HepG2 (cell line): ENCODE results near the gene GRAMD2A. TPM values are rescaled to one million over a fixed set of nuclear protein-coding genes. Genes with fewer than 3 reads are reported as not detected.

Source experiments
- ATAC-seq: fragments of 200-7000 bp; cut with Tn5 transposase; 3 replicates; pipeline ENCODE4 v1.9.1; 2020; ENCODE audit warnings: mild to moderate bottlenecking, moderate library complexity
- BruUV-seq: library from RNA; stranded (reverse); fragments of 400-500 nt; replicated peaks from 2 replicates; lab custom pipeline; 2021; lab: Mats Ljungman, UMichigan
- CTCF ChIA-PET: fragments of 300-600 bp; formaldehyde crosslinking; extraction: SDS; loops from one replicate; lab custom pipeline; 2021; ENCODE audit warnings: low total read pairs, inconsistent platforms, low intra/inter-chr PET ratio; lab: Yijun Ruan, JAX
- POLR2A ChIA-PET: fragments of 350-600 bp; sonication (Branson Sonifier 250); formaldehyde crosslinking; loops from one replicate; lab custom pipeline; 2020; ENCODE audit warnings: antibody characterized with exemption, inconsistent platforms; lab: Yijun Ruan, JAX
- DNase-seq: peaks from one replicate; pipeline ENCODE4 v3.0.0-alpha.2; 2015; ENCODE audit warnings: low spot score
- FAIRE-seq: peaks from 3 replicates; lab custom pipeline; 2011; peaks lifted over from hg19 to GRCh38; lab: Jason Lieb, UNC
- H2AFZ ChIP-seq: one replicate; pipeline ENCODE4 v1.6.1; 2011; ENCODE audit warnings: low read length, inconsistent platforms
- H3K27ac ChIP-seq: fragments of 300-600 bp; 3 replicates; pipeline ENCODE4 v1.8.0; 2011; ENCODE audit warnings: mixed run types, mild to moderate bottlenecking, mixed read lengths, low read length, inconsistent platforms; ENCODE audit not compliant: insufficient read depth; ENCODE audit errors: extremely low read length
- H3K27me3 ChIP-seq, 2 experiments: fragments of 200-600 bp in 1 of 2; 2 replicates in 1 of 2; 3 replicates in 1 of 2; pipeline versions ENCODE4 v1.6.0 to v1.8.0; 2011; ENCODE audit warnings: low read length in 2 of 2, mild to moderate bottlenecking in 2 of 2, moderate library complexity in 2 of 2, inconsistent platforms in 1 of 2; ENCODE audit not compliant: insufficient read depth in 2 of 2, control insufficient read depth in 1 of 2
- H3K36me3 ChIP-seq, 2 experiments: fragments of 200-600 bp in 1 of 2; replicated peaks in 1 of 2; 2 replicates in 1 of 2; 3 replicates in 1 of 2; pipeline versions ENCODE4 v1.5.1 to v1.8.0; 2011; ENCODE audit warnings: low read length in 2 of 2, inconsistent platforms in 1 of 2; ENCODE audit not compliant: insufficient read depth in 2 of 2, control insufficient read depth in 1 of 2
- H3K4me1 ChIP-seq: 2 replicates; pipeline ENCODE4 v1.5.1; 2012; ENCODE audit warnings: low read length, inconsistent platforms; ENCODE audit not compliant: insufficient read depth
- H3K4me2 ChIP-seq: 2 replicates; pipeline ENCODE4 v1.6.0; 2011; ENCODE audit warnings: low read depth, low read length, inconsistent platforms
- H3K4me3 ChIP-seq, 3 experiments: fragments of 200-600 bp in 1 of 3; sonication (generic), shearing (Covaris generic) in 1 of 3; replicated peaks in 1 of 3; 2 replicates each; pipeline ENCODE4 v1.5.1; 2011 to 2016; ENCODE audit warnings: low read length in 3 of 3, inconsistent platforms in 2 of 3, low read depth in 2 of 3, mild to moderate bottlenecking in 2 of 3, control low read depth in 1 of 3, mixed read lengths in 1 of 3; ENCODE audit not compliant: insufficient read depth in 1 of 3
- H3K79me2 ChIP-seq: one replicate; pipeline ENCODE4 v1.6.1; 2011; ENCODE audit warnings: low read length, inconsistent platforms; ENCODE audit not compliant: insufficient read depth
- H3K9ac ChIP-seq: 2 replicates; pipeline ENCODE4 v1.6.0; 2011; ENCODE audit warnings: mild to moderate bottlenecking, low read depth, low read length, inconsistent platforms; ENCODE audit not compliant: insufficient read depth
- H3K9me3 ChIP-seq: 2 replicates; pipeline ENCODE4 v1.5.1; 2012; ENCODE audit warnings: mild to moderate bottlenecking, low read length
- H4K20me1 ChIP-seq: 2 replicates; pipeline ENCODE4 v1.6.0; 2011; ENCODE audit warnings: inconsistent platforms, mild to moderate bottlenecking, low read length, moderate library complexity; ENCODE audit not compliant: insufficient read depth
- DDIT3 ChIP-seq: sonication (generic); formaldehyde crosslinking; IDR thresholded peaks from 2 replicates; pipeline ENCODE4 v1.4.0; 2020; ENCODE audit warnings: mild to moderate bottlenecking, missing genetic modification reagents
- MTA3 ChIP-seq: sonication (generic); formaldehyde crosslinking; IDR thresholded peaks from 2 replicates; pipeline ENCODE4 v1.4.0; 2020; ENCODE audit warnings: missing genetic modification reagents
- NONO ChIP-seq, 2 experiments: fragments of 450-650 bp in 1 of 2; sonication (generic) in 1 of 2; formaldehyde crosslinking in 1 of 2; IDR thresholded peaks in 1 of 2; conservative IDR thresholded peaks in 1 of 2; 2 replicates each; pipeline versions ENCODE4 v1.6.1 to v1.8.0; 2017 to 2022; ENCODE audit warnings: mild to moderate bottlenecking in 1 of 2, missing genetic modification reagents in 1 of 2, moderate library complexity in 1 of 2
- SALL1 ChIP-seq: sonication (generic); formaldehyde crosslinking; IDR thresholded peaks from 2 replicates; pipeline ENCODE4 v1.8.0; 2022; ENCODE audit warnings: mild to moderate bottlenecking, missing genetic modification reagents
- ZNF251 ChIP-seq: sonication (generic); formaldehyde crosslinking; IDR thresholded peaks from 2 replicates; pipeline ENCODE4 v1.9.0; 2021; ENCODE audit warnings: mild to moderate bottlenecking, missing genetic modification reagents
- ZNF740 ChIP-seq: sonication (generic); formaldehyde crosslinking; IDR thresholded peaks from 2 replicates; pipeline ENCODE4 v1.4.0; 2020; ENCODE audit warnings: missing genetic modification reagents
- WGBS: methylation state at CpG from one replicate; pipeline ENCODE4 v1.1.6; 2017; ENCODE audit warnings: low lambda C conversion rate; 5-methylcytosine and 5-hydroxymethylcytosine counted together
- in situ Hi-C: cut with HindIII; loops from 2 replicates; pipeline ENCODE4 v1.10.0; 2017; ENCODE audit warnings: low pct_unique_long_range_greater_than_20kb; ENCODE audit not compliant: extremely low pct_ligation_motif_present
- intact Hi-C: fragments of 100-400 bp; cut with micrococcal nuclease; formaldehyde crosslinking; loops from one replicate; pipeline ENCODE4 v1.10.0; 2022; ENCODE audit not compliant: unreplicated experiment
- polyA plus RNA-seq, 8 experiments: library from polyadenylated mRNA; depleted of rRNA in 3 of 8; stranded (reverse) in 7 of 8; unstranded in 1 of 8; fragments of >200 nt; fragmentation: Illumina TruSeq in 4 of 8; extraction: Trizol in 4 of 8; gene quantifications; 2 replicates each; pipeline versions ENCODE4 v1.2.1 to v1.2.3, GENCODE V29; 2011 to 2016; ENCODE audit warnings: low read depth in 4 of 8, missing spikeins in 1 of 8, mixed read lengths in 1 of 8; ENCODE audit not compliant: insufficient read depth in 1 of 8
- total RNA-seq, 5 experiments: library from RNA; depleted of rRNA; stranded (reverse); fragments of >200 nt; fragmentation: Illumina TruSeq; extraction: Trizol; gene quantifications; 2 replicates each; pipeline ENCODE4 v1.2.3, GENCODE V29; 2016; ENCODE audit warnings: low read depth in 1 of 5
- TF ChIP-seq, protein P1 (sequence below): sonication (generic); formaldehyde crosslinking; conservative IDR thresholded peaks from 2 replicates; pipeline ENCODE4 v1.4.0; 2020; ENCODE audit warnings: missing genetic modification reagents
- TF ChIP-seq, protein P2 (sequence below): sonication (generic); formaldehyde crosslinking; IDR thresholded peaks from 2 replicates; pipeline ENCODE4 v1.4.0; 2020; ENCODE audit warnings: mild to moderate bottlenecking, missing genetic modification reagents, borderline replicate concordance

The GRAMD2A gene
- total and polyA plus RNA-seq, 2 of the 13 experiments (the other 11 are each of a cell fraction or from before 2014, with no cell fraction given): 0.04 TPM; not detected in 1

GRCh38 chr15:72235298-72235697 is 37.7 kb upstream of the GRAMD2A start (continued):
- TF ChIP-seq, protein P1, sequence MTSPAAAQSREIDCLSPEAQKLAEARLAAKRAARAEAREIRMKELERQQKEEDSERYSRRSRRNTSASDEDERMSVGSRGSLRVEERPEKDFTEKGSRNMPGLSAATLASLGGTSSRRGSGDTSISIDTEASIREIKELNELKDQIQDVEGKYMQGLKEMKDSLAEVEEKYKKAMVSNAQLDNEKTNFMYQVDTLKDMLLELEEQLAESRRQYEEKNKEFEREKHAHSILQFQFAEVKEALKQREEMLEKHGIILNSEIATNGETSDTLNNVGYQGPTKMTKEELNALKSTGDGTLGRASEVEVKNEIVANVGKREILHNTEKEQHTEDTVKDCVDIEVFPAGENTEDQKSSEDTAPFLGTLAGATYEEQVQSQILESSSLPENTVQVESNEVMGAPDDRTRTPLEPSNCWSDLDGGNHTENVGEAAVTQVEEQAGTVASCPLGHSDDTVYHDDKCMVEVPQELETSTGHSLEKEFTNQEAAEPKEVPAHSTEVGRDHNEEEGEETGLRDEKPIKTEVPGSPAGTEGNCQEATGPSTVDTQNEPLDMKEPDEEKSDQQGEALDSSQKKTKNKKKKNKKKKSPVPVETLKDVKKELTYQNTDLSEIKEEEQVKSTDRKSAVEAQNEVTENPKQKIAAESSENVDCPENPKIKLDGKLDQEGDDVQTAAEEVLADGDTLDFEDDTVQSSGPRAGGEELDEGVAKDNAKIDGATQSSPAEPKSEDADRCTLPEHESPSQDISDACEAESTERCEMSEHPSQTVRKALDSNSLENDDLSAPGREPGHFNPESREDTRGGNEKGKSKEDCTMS (CRISPR knock-in tag): no peak
- no peak for TF ChIP-seq NONO (IDR thresholded peaks at IDR 0.05)
- no peak for TF ChIP-seq NONO (CRISPR knock-in tag; conservative IDR thresholded peaks at IDR 0.05)
- TF ChIP-seq MTA3 (CRISPR knock-in tag): no peak
- TF ChIP-seq ZNF251 (CRISPR knock-in tag): no peak
- TF ChIP-seq, protein P2, sequence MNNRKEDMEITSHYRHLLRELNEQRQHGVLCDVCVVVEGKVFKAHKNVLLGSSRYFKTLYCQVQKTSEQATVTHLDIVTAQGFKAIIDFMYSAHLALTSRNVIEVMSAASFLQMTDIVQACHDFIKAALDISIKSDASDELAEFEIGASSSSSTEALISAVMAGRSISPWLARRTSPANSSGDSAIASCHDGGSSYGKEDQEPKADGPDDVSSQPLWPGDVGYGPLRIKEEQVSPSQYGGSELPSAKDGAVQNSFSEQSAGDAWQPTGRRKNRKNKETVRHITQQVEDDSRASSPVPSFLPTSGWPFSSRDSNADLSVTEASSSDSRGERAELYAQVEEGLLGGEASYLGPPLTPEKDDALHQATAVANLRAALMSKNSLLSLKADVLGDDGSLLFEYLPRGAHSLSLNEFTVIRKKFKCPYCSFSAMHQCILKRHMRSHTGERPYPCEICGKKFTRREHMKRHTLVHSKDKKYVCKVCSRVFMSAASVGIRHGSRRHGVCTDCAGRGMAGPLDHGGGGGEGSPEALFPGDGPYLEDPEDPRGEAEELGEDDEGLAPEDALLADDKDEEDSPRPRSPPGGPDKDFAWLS: no peak
- TF ChIP-seq ZNF740 (CRISPR knock-in tag): no peak
- TF ChIP-seq SALL1: no peak

DNA sequence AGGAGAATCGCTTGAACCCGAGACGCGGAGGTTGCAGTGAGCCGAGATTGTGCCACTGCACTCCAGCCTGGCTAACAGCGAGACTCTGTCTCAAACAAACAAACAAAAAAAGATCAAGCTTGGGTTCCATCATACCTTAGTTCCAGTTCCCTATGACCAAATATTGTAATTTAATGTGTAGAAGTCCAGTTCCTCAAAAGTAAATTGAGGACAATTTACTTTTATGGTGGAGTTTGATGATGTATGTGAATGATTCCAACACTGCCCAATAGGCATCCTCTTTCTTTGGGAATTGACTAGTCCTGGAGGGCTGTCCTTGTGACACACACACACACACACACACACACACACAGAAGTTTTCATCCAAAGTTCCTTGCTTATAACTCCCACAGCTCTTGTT is 36.2 kb upstream of the GRAMD2A start:
- no peak overlapping the region for H3K27ac ChIP-seq
- no peak for TF ChIP-seq DDIT3 (CRISPR knock-in tag)
- H3K27me3 ChIP-seq: no peaks in the 10 kb centered on the region; a peak in 1 of 5 replicates
- 90% methylated on average over 6 of the region's 6 CpGs for WGBS
- DNase-seq (no peak), FAIRE-seq (no peak), ATAC-seq (no peak)
- no peak overlapping the region for H2AFZ ChIP-seq
- peaks cover 26% of the 10 kb centered on the region for H3K79me2 ChIP-seq
- H3K36me3 ChIP-seq: no peaks in the 10 kb centered on the region; a peak in 1 of 5 replicates
- intact Hi-C loops (no loop called here), in situ Hi-C loops (no loop called here)
- H3K9ac ChIP-seq: no peak overlapping the region
- peaks cover 54% of the 10 kb centered on the region for H3K4me1 ChIP-seq
- H4K20me1 ChIP-seq: peaks cover 6% of the 10 kb centered on the region
- H3K4me2 ChIP-seq: no peak overlapping the region
- no TSS peak for BruUV-seq
- ChIA-PET CTCF (no interaction called here), POLR2A (no interaction called here)
- no peaks in the 10 kb centered on the region for H3K9me3 ChIP-seq
- no peak overlapping the region for H3K4me3 ChIP-seq
